H9 (cell line): ENCODE measurements around the gene GALNT5. TPM values are rescaled to one million over a fixed set of nuclear protein-coding genes. Genes with fewer than 3 reads are reported as not detected.

ENCODE experiments used
- DNase-seq: peaks from one replicate; pipeline ENCODE4 v3.0.0-alpha.2; 2017
- H2AFZ ChIP-seq: one replicate; pipeline ENCODE4 v1.6.1; 2013; ENCODE audit warnings: mild to moderate bottlenecking, low read length, control low read depth, moderate library complexity
- H2AK5ac ChIP-seq: 2 replicates; pipeline ENCODE4 v1.6.1; 2013; ENCODE audit warnings: low read length, control low read depth, mixed read lengths; ENCODE audit not compliant: insufficient read length
- H2BK120ac ChIP-seq: one replicate; pipeline ENCODE4 v1.6.1; 2013; ENCODE audit warnings: low read depth, mild to moderate bottlenecking, low read length, control low read depth, inconsistent platforms; ENCODE audit not compliant: poor library complexity, severe bottlenecking
- H2BK12ac ChIP-seq: 2 replicates; pipeline ENCODE4 v1.6.1; 2013; ENCODE audit warnings: low read length, control low read depth, mixed read lengths, low read depth; ENCODE audit not compliant: insufficient read length
- H2BK15ac ChIP-seq: 2 replicates; pipeline ENCODE4 v1.6.1; 2013; ENCODE audit warnings: low read depth, low read length, control low read depth
- H2BK20ac ChIP-seq: one replicate; pipeline ENCODE4 v1.6.1; 2013; ENCODE audit warnings: low read depth, mild to moderate bottlenecking, low read length, control low read depth, inconsistent platforms; ENCODE audit not compliant: poor library complexity, severe bottlenecking
- H2BK5ac ChIP-seq: 2 replicates; pipeline ENCODE4 v1.6.1; 2013; ENCODE audit warnings: low read length, control low read depth, mixed read lengths; ENCODE audit not compliant: insufficient read length
- H3K14ac ChIP-seq: 2 replicates; pipeline ENCODE4 v1.6.1; 2013; ENCODE audit warnings: low read length, control low read depth; ENCODE audit not compliant: insufficient read depth
- H3K18ac ChIP-seq: 2 replicates; pipeline ENCODE4 v1.6.1; 2013; ENCODE audit warnings: low read depth, mild to moderate bottlenecking, mixed read lengths, low read length, control low read depth; ENCODE audit not compliant: insufficient read length
- H3K23ac ChIP-seq: 2 replicates; pipeline ENCODE4 v1.6.1; 2013; ENCODE audit warnings: low read length, control low read depth, mixed read lengths, low read depth; ENCODE audit not compliant: insufficient read length
- H3K23me2 ChIP-seq: 2 replicates; pipeline ENCODE4 v1.6.1; 2013; ENCODE audit warnings: low read depth, mild to moderate bottlenecking, mixed read lengths, low read length, control low read depth; ENCODE audit not compliant: insufficient read length, poor library complexity, severe bottlenecking
- H3K27ac ChIP-seq: 2 replicates; pipeline ENCODE4 v1.5.1; 2013; ENCODE audit warnings: low read length, control low read depth, mixed read lengths, low read depth; ENCODE audit not compliant: insufficient read length
- H3K27me3 ChIP-seq: 2 replicates; pipeline ENCODE4 v1.6.1; 2013; ENCODE audit warnings: low read length, control low read depth, inconsistent platforms; ENCODE audit not compliant: insufficient read depth
- H3K4ac ChIP-seq: 2 replicates; pipeline ENCODE4 v1.6.1; 2013; ENCODE audit warnings: low read depth, mild to moderate bottlenecking, control low read depth, inconsistent platforms, low read length, moderate library complexity
- H3K4me1 ChIP-seq: 2 replicates; pipeline ENCODE4 v1.6.1; 2013; ENCODE audit warnings: low read length, control low read depth, inconsistent platforms; ENCODE audit not compliant: insufficient read depth
- H3K4me2 ChIP-seq: 2 replicates; pipeline ENCODE4 v1.6.1; 2013; ENCODE audit warnings: low read length, control low read depth, mixed read lengths; ENCODE audit not compliant: insufficient read length, insufficient read depth
- H3K56ac ChIP-seq: 2 replicates; pipeline ENCODE4 v1.6.1; 2013; ENCODE audit warnings: low read depth, mild to moderate bottlenecking, mixed read lengths, low read length, control low read depth; ENCODE audit not compliant: insufficient read length
- H3K79me1 ChIP-seq: 2 replicates; pipeline ENCODE4 v1.6.1; 2013; ENCODE audit warnings: low read depth, mild to moderate bottlenecking, moderate library complexity, low read length, control low read depth, inconsistent platforms; ENCODE audit not compliant: insufficient read depth, poor library complexity, severe bottlenecking
- H3K79me2 ChIP-seq: 2 replicates; pipeline ENCODE4 v1.6.1; 2013; ENCODE audit warnings: low read length, control low read depth, inconsistent platforms; ENCODE audit not compliant: insufficient read depth
- H3K9ac ChIP-seq: 2 replicates; pipeline ENCODE4 v1.6.1; 2013; ENCODE audit warnings: low read length, control low read depth, mixed read lengths; ENCODE audit not compliant: insufficient read length; ENCODE audit errors: extremely low read depth
- H3K9me3 ChIP-seq: one replicate; pipeline ENCODE4 v1.6.1; 2013; ENCODE audit warnings: low read depth, low read length, inconsistent platforms; ENCODE audit not compliant: control insufficient read depth
- H3T11ph ChIP-seq: one replicate; pipeline ENCODE4 v1.6.1; 2013; ENCODE audit warnings: mild to moderate bottlenecking, low read length, control low read depth, inconsistent platforms
- H4K20me1 ChIP-seq: one replicate; pipeline ENCODE4 v1.6.1; 2013; ENCODE audit not compliant: control insufficient read depth, insufficient read length, insufficient read depth
- H4K5ac ChIP-seq: 2 replicates; pipeline ENCODE4 v1.6.1; 2013; ENCODE audit warnings: low read depth, mild to moderate bottlenecking, mixed read lengths, low read length, control low read depth; ENCODE audit not compliant: insufficient read length
- H4K8ac ChIP-seq: replicated peaks from 2 replicates; pipeline ENCODE4 v1.6.1; 2013; ENCODE audit warnings: low read length, control low read depth, mixed read lengths, low read depth; ENCODE audit not compliant: insufficient read length
- H4K91ac ChIP-seq: 2 replicates; pipeline ENCODE4 v1.6.1; 2013; ENCODE audit warnings: low read depth, mild to moderate bottlenecking, moderate library complexity, mixed read lengths, low read length, control low read depth; ENCODE audit not compliant: insufficient read length
- H3K27ac Mint-ChIP-seq, 3 experiments: 2 replicates in 2 of 3; 3 replicates in 1 of 3; pipeline ENCODE4 v1.8.0; 2020 to 2021; ENCODE audit warnings: mixed read lengths in 3 of 3, mild to moderate bottlenecking in 1 of 3, moderate library complexity in 1 of 3
- H3K27me3 Mint-ChIP-seq: 2 replicates; pipeline ENCODE4 v1.8.0; 2021; ENCODE audit warnings: low read depth, mild to moderate bottlenecking, moderate library complexity, mixed read lengths
- H3K36me3 Mint-ChIP-seq, 3 experiments: 2 replicates in 2 of 3; 3 replicates in 1 of 3; pipeline ENCODE4 v1.8.0; 2020 to 2021; ENCODE audit warnings: low read depth in 3 of 3, mixed read lengths in 3 of 3; ENCODE audit not compliant: insufficient read depth in 1 of 3
- H3K4me1 Mint-ChIP-seq, 2 experiments: 2 replicates each; pipeline ENCODE4 v1.8.0; 2020; ENCODE audit warnings: mixed read lengths in 2 of 2
- H3K4me3 Mint-ChIP-seq, 2 experiments: 2 replicates in 1 of 2; 3 replicates in 1 of 2; pipeline ENCODE4 v1.8.0; 2020 to 2021; ENCODE audit warnings: mild to moderate bottlenecking in 2 of 2, mixed read lengths in 2 of 2, moderate library complexity in 1 of 2
- H3K9me3 Mint-ChIP-seq, 2 experiments: 2 replicates in 1 of 2; 3 replicates in 1 of 2; pipeline ENCODE4 v1.8.0; 2020; ENCODE audit warnings: mild to moderate bottlenecking in 2 of 2, mixed read lengths in 2 of 2, moderate library complexity in 1 of 2
- WGBS: extraction: QIAGEN DNeasy Blood & Tissue Kit; methylation state at CpG from one replicate; pipeline ENCODE4 v1.1.7; 2013; ENCODE audit warnings: missing lambda C conversion rate, low lambda C conversion rate, mixed read lengths; ENCODE audit not compliant: insufficient read length; ENCODE audit errors: extremely low coverage; 5-methylcytosine and 5-hydroxymethylcytosine counted together
- total RNA-seq: library from RNA; stranded (reverse); gene quantifications from 2 replicates; pipeline ENCODE4 v1.2.1, GENCODE V29; 2021
- TF ChIP-seq, protein P1 (sequence below): fragments of 200-600 bp; sonication (generic); conservative IDR thresholded peaks from 3 replicates; pipeline ENCODE4 v1.8.0; 2021; ENCODE audit warnings: antibody characterized with exemption, mild to moderate bottlenecking

GALNT5 gene
- total RNA-seq, 1 experiment from 2014 or later = 0.17 TPM

DNA sequence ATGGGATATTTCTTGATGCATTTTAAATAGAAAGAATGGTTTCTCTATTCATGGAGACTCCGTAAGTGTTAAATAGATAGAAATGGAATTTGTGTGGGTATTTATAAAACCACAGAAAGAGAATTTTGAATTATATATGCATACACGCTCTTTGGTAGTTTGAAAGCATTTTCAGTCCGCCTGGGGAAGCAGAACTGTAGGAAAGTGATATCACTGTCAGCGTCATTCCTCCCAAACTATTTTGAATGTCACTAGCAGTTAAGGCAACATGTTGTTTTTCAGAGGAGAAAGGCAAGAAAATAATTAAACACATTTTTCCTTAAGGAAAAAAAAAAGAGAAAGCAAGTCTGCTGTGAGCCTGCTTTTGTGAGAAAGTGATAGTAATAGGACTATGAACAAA is 76.8 kb downstream of the GALNT5 start:
- H2BK5ac ChIP-seq = no peak overlapping the region
- no peak overlapping the region for H3K4ac ChIP-seq
- H2BK20ac ChIP-seq = no peak overlapping the region
- no peaks in the 10 kb centered on the region for H3K23me2 ChIP-seq
- H3K4me1 ChIP-seq = no peaks in the 10 kb centered on the region
- no peak overlapping the region for H4K5ac ChIP-seq
- H3K9ac ChIP-seq = no peak overlapping the region
- Mint-ChIP-seq H3K9me3 (no peaks in the 10 kb centered on the region), H3K4me1 (peaks cover 4% of the 10 kb centered on the region in 2 experiments; a peak in 2 of 4 replicates), H3K27ac (no peak overlapping the region), H3K36me3 (no peaks in the 10 kb centered on the region), H3K4me3 (no peak overlapping the region), H3K27me3 (no peaks in the 10 kb centered on the region)
- no peaks in the 10 kb centered on the region for H3K9me3 ChIP-seq
- no peak overlapping the region for H2AK5ac ChIP-seq
- TF ChIP-seq, protein P1, sequence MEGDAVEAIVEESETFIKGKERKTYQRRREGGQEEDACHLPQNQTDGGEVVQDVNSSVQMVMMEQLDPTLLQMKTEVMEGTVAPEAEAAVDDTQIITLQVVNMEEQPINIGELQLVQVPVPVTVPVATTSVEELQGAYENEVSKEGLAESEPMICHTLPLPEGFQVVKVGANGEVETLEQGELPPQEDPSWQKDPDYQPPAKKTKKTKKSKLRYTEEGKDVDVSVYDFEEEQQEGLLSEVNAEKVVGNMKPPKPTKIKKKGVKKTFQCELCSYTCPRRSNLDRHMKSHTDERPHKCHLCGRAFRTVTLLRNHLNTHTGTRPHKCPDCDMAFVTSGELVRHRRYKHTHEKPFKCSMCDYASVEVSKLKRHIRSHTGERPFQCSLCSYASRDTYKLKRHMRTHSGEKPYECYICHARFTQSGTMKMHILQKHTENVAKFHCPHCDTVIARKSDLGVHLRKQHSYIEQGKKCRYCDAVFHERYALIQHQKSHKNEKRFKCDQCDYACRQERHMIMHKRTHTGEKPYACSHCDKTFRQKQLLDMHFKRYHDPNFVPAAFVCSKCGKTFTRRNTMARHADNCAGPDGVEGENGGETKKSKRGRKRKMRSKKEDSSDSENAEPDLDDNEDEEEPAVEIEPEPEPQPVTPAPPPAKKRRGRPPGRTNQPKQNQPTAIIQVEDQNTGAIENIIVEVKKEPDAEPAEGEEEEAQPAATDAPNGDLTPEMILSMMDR = no peak
- H2BK120ac ChIP-seq = no peak overlapping the region
- H3K27ac ChIP-seq = no peak overlapping the region
- no peak overlapping the region for H3K56ac ChIP-seq
- H3T11ph ChIP-seq = no peak overlapping the region
- H2BK15ac ChIP-seq = no peak overlapping the region
- no peak overlapping the region for H2AFZ ChIP-seq
- H3K79me1 ChIP-seq = no peaks in the 10 kb centered on the region
- H3K23ac ChIP-seq = no peak overlapping the region
- no peak overlapping the region for H4K91ac ChIP-seq
- no peaks in the 10 kb centered on the region for H3K79me2 ChIP-seq
- H3K14ac ChIP-seq = no peak overlapping the region
- H4K20me1 ChIP-seq = no peaks in the 10 kb centered on the region
- H3K27me3 ChIP-seq = no peaks in the 10 kb centered on the region; the same call in 1 of the 2 replicates
- no peak overlapping the region for H3K4me2 ChIP-seq
- no peak overlapping the region for H4K8ac ChIP-seq
- no peak for DNase-seq
- no peak overlapping the region for H3K18ac ChIP-seq
- WGBS = 100% methylated on average over 1 of the region's 4 CpGs
- no peak overlapping the region for H2BK12ac ChIP-seq
